HG03064 (cell line): ENCODE measurements around the gene POMT2.
"Not testable (repeated sequence)": the region's sequence is repeated elsewhere in the genome, so short reads cannot be mapped to it uniquely, and the experiment has no call there.

ENCODE experiments used
- ATAC-seq: cut with Tn5 transposase; IDR thresholded peaks from one replicate; pipeline ENCODE4 v1.9.1; 2021; ENCODE audit warnings: low read depth; ENCODE audit not compliant: unreplicated experiment

Gene POMT2, protein sequence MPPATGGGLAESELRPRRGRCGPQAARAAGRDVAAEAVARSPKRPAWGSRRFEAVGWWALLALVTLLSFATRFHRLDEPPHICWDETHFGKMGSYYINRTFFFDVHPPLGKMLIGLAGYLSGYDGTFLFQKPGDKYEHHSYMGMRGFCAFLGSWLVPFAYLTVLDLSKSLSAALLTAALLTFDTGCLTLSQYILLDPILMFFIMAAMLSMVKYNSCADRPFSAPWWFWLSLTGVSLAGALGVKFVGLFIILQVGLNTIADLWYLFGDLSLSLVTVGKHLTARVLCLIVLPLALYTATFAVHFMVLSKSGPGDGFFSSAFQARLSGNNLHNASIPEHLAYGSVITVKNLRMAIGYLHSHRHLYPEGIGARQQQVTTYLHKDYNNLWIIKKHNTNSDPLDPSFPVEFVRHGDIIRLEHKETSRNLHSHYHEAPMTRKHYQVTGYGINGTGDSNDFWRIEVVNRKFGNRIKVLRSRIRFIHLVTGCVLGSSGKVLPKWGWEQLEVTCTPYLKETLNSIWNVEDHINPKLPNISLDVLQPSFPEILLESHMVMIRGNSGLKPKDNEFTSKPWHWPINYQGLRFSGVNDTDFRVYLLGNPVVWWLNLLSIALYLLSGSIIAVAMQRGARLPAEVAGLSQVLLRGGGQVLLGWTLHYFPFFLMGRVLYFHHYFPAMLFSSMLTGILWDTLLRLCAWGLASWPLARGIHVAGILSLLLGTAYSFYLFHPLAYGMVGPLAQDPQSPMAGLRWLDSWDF

DNA sequence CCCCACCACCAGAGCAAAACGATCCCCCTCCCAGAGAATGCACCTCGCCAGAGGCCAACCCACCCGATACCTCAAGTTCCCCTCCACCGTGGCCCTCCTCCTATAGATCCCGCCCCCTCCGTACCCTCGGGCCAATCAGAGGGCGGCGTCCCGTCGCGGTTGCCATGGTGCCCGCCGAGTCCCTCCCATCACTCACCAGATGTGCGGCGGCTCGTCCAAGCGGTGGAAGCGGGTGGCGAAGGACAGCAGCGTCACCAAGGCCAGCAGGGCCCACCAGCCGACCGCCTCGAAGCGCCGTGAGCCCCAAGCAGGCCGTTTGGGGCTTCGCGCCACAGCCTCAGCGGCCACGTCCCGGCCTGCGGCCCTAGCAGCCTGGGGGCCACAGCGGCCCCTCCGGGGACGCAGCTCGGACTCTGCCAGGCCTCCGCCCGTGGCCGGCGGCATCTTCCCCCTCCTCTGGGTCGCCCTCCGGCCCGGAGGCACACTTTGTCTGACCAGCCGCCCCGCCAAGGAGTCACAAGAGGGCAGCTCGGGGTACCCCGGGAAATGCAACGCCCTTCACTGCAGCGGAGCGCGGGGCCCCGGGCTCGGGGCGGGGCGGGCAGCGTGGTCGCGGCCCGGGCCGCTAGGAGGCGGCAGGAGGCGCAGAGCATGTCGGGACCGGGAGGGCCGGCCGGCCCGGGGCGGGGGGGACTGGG is at the start of gene POMT2:
TSS of gene POMT2 (minus strand) at position 646 of the 698 bp plus-strand sequence. CDS start at position 444, 202 bp downstream.
- peak; percentile 70 for ATAC-seq

DNA sequence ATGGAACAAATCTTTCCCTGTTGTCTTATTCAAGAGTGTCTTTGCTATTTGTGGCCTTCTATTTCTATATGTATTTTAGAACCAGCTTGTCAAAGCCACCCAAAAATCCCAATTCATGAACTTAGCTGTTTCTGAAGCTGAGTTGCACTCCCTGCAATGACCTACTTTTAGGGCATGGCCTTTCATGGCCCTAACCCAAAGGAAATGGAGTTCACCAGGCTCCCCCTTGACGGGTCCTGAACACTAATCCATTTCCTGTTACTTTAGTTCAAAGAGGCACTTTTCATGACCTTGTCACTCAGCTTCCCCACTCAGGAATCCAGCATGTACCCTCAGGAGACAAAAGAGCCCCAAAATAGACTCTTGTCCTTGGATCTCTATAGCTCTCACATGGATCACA is 48.6 kb upstream of the POMT2 start:
- ATAC-seq: no peak

DNA sequence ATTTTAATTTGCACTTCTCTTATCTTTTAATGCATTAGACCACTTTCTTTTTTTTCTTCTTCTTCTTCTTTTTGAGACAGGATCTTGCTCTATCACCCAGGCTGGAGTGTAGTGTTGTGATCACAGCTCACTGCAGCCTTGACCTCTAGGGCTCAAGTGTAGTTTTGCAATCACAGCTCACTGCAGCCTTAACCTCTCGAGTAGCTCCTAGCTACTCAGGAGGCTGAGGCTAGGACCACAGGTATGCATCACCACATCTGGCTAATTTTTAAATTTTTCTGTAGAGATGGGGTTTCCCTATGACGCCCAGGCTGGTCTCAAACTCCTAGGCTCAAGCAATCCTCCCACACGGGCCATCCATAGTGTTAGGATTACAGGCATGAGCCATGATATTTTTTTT is 43.5 kb upstream of the POMT2 start:
- ATAC-seq: peak; percentile 51

DNA sequence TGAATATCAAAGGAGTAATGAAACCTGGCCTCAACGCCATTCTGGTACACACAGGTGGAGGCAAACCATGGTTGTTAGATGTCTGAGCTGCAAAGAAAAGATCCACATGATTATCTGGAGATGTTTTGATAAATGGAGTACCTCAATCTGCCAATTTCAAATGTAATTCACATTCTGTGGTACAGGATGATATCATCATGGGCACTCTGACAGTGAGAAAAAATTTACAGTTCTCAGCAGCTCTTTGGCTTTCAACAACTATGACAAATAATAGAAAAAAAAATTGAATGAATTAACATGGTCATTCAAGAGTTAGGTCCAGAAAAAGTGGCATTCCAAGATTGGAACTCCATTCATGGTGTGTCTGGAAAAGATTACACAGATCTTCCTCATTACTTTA is 38.9 kb upstream of the POMT2 start:
- no peak for ATAC-seq

DNA sequence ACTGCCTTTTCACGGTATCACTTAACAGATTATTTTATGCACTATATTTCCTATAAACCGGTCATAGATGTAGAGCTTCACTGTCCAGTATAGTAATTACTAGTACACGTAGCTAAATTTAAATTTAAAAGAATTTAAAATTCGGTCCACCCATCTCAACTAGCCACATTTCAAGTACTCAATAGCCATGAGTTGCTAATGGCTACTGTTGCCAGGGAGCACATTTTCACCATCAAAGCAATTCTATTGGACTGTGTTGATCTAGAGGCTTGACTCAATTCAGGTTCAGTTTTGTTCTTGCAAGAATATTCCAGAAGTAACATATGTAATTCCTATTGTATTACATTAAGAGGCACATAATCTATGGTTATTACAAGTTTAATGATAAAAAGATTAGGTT is 36.2 kb upstream of the POMT2 start:
- no peak for ATAC-seq

DNA sequence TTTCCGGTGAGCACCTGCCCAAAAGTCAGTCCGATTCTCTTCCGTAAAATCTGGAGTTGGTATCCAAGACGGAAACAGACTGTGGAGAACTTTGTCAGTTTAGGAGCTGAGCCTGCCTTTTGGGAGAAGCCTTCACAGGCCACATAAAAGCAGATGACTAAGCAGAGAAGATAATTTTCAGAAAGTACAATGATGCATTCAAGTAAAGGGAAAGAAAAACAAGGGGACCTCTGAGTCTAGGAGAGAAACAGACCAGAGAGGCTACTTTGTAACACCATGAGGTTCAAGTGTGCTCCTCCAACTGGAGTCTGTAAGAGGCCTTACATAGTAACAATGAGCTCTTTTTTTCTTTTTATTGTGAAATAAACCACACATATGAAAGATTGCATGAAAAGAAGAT is 35.1 kb upstream of the POMT2 start:
- no peak for ATAC-seq

DNA sequence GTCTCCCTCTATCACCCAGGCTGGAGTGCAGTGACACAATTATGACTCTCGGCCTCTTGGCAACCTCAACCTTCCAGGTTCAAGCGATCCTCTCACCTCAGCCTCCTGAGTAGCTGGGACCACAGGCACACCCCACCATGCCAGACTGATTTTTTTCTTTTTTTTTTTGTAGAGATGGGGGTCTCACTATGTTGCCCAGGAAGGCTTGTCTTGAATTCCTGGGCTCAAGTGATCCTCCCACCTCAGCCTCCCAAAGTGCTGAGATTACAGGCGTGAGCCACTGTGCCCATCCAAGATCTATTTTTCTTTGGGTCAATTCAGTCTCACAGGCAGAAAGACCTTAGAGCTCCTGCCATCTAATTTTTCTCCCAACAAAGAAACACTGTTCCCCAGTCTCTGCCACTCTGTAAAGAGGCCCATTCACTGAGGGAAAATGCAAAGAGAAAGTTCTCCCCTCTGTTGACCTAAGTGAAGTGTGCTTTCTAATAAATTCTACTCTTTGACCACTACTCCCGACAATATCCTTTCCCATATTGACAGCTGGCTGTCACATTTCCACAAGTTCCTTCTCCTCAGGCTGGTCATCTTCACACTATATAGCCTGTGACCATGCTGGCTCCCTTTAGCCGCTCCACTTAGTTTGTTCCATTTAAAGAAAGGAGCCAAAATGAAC is 32.9 kb upstream of the POMT2 start:
- no peak for ATAC-seq

DNA sequence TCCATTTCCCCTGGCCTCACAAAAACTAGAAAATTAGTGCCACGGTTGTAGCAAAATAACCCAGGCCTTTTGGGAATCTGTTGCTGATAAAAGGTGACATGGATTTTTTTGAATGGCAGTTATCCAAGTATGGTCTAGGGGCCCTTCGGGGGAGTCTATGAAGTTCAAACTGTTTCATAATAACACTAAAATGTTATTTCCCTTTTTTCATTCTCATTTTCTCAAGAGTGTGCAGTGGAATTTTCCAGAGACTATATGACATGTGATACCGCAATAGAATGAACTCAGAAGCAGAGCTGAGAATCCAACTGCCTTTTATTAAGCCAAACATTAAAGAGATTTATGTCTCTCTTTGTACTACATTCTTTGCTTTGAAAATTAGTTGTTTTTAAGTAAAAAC is 27.1 kb upstream of the POMT2 start:
- no peak for ATAC-seq

DNA sequence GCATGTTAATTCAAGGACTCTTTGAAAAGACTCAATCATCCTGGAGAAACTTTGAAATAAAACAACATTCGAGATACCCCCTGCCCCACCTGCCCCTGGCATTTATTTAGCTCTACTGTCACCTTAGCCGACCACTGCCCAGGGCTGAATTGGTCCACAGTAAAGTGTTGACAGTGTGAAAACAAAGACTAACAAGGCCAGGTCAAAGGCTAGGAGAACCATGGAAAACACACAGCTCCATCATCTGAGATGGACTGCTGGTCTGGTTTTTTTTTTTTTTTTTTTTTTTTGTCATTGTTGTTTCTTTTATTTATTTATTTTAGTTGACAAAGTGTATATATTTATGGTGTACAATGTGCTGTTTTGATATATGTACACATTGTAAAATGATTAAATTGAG is 25.8 kb upstream of the POMT2 start:
- ATAC-seq: no peak

DNA sequence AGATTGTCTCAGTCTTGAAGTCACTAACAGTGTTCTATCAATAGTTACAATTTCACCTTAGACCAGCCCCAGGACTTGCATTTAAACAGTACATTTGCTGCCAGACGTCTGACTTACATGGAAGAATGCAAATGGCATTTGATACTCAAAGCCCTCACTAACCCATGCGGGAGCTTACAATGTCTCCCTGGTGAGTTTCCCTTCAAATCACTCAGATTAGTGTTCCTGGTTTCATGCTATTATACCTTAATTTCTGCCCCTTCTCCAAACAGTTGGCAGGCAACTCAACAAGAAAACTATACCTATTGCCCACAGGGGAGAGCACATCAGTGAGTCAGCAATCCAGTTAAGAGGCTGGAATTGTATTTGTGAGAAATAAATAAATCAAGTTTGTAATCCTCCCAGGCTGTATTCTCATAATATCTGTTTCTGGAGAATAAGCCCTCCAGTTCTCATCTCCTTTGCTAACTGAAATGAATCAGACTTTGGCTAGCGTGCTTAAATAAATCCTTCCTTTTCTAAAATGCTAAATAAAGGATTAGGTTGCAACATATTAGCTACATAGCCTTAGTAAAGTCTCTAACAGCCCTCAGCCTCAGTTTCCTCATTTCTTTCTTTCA is 23.8 kb upstream of the POMT2 start:
- no peak for ATAC-seq

DNA sequence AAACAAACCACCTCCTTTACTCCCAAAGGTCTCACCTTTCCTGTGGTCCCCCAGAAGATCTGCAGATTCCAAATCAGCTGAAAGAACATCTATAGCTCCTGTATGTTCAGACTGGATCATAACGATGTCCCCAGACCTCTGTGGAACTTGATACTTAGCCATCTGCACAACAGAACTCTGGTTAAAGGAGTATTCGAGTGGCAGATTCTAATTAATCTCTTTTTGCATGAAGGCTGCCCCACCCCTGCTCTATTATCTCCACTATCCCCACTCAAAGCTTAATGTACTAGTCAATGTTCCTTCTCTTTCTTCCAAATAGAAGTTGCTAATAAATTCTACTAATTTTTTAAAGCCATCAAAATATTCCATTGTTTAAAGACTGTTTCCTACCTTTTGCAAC is 23.0 kb upstream of the POMT2 start:
- ATAC-seq: no peak

DNA sequence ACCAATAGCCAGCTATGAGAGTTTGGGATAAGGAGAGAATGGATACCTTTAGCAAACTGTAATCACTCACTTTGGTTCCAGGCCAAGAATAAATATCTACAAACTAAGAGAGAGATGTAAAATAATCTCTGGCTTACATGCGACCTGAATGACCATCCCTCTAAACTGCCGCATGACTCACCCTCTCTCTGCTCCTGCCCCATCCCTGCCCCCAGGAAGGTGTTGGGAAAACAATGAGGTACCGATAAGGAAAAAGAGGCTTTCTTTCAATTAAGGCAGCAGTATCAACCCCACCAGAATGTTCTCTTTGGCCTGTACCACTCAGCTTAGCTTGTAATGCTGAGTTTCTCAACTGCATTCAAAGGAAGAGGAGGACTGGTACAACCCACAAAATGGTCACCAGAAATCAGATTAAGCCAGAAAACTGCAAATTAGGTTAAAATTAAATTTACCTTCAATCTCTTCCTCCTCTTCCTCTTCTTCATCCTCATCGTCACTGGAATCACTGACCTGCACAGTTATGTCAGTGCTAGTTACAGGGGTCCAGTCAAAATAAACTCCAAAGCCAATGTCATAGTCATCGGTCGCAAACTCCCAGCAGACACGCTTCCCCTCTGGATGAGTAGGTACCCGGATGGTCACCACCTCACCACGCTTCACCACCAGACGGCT is 22.2 kb upstream of the POMT2 start:
- ATAC-seq: no peak

DNA sequence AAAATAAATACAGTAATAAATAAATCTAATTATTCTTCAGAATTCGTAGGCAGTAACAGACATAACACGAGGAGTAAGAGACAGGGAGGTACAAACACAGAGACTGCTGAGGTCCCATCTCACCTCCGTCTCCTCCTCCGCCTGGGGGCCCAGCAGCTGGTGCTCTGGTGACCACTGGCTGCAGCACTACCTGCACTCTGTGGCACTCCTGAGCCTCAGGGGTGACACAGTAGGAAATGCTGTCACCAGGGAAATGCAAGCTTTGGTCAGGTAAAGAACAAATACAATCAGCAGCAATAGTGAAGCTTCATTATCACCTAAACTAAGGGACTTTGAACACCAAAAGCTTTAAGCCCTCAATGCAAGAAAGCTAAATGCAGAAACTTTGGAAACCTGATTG is 19.7 kb upstream of the POMT2 start:
- no peak for ATAC-seq

DNA sequence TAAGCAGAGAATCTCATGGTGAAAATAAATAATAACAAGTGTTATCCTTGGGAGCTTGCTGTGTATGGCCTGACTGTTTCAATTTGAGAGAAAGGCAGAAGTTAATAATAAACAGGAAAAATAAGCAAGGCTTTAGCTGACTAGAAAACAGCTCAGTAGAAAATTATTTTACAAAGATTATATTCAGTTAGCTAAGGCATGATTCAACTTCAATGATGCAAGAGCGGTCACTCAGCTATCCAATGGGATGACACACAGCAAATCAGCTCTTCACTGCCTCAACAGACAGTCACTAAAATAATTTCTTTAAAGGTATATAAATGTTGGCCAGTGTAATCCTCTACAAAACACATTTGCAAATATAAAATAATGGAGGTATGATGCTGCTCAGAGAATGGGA is 18.7 kb upstream of the POMT2 start:
- no peak for ATAC-seq

DNA sequence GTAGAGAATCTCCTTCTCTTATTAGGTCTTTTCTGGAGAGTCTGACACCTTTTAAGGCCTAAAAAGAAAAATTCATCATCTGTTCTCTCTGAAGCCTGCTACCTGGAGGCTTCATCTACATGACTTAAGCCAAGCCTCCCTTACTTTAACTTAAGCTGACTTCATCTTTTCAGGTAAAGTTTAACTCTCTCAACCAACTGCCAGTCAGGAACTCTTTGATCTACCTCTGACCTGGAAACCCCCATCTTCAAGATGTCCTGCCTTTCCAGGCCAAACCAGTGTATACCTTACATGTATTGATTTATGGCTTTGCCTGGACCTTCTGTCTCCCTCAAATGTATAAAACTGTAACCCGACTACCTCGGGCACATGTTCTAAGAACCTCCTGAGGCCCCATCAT is 17.6 kb upstream of the POMT2 start:
- ATAC-seq: no peak

DNA sequence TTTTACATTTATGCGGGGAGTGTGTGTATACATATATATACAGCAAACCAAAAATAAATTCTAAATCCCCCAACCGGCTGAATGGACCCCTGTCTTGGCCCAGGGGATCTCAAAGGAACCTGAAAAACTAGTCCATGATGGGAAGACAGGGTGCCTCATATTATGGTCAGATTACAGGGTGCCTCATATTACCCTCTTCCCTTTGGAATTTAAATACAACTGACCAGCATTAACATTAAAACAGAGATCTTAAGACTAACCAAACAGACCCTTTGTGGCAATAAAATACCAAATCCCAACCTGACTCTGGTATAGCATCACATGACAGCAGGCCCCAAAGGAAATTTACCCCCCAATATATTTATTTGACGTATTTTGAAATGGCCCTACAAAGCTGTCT is 17.2 kb upstream of the POMT2 start:
- no peak for ATAC-seq

DNA sequence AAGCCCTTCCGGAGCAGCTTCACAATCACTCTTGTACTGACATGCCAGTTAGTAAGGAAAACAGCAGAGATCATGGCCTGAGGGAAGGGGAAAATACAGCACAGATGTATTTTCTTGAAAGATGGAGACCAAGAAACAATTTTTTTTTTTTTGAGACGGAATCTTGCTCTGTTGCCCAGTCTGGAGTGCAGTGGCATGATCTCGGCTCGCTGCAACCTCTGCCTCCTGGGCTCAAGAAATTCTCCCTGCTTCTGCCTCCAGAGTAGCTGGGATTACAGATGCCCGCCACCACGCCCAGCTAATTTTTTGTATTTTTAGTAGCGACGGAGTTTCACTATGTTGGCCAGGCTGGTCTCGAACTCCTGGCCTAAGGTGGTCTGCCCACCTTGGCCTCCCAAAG is 16.6 kb upstream of the POMT2 start:
- not testable (repeated sequence) for ATAC-seq

DNA sequence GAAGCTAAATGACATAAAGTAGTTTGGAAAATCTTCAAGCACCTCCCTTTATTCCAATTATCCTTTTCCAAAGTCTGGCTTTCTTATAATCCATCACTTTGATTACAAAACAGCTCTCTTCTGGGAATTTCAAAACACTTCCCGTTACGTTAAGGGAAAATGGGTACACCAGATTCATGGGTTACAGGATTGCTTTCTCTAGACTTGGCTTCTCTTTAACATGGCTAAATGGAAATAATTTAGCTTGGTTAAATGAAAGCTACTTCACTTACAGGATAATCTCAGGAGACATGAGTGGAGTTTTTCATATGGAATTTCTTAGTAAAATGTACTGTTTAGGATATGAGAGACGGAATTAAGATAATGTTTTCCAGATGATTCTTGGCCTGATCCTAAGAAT is 14.9 kb upstream of the POMT2 start:
- no peak for ATAC-seq

DNA sequence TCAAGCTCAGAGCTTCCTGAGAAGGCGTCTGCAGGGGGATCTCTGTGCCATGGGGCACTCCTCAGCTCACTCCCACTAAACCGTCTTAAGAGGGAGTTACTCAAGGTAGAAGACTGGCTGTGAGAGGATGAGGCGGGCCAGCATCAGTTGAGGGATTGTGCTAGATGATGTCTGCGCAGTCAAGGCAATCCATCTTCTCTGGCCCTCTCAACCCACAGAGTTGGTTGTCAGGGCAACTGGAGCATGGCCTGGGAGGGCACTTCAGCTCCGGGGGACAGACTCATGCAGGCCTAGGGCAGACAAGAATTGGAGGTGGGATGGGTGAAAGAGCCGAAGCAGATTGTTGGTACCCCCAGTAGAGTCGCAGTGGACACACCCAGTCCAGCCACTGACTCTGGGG is 9.2 kb upstream of the POMT2 start:
- ATAC-seq: no peak

DNA sequence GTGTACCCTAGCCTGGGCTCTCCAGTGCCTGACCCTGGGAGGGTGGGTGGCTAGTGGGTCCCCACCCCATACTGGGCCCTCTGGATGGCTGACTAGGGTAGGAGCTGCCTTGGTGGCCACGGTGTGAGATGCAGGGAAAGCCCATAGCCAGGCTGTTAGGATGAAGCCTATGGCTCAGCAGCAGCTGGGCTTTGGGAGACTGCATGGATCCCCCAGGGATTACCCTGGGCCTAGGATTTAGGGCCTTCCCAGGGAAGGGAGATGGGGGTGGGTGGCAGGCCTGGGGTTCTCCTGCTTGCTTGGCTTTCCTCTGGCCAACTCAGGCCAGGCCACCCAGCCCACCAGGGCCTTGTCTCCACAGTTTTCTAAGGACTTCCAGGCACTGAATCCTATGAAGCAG is 6.4 kb upstream of the POMT2 start:
- ATAC-seq: no peak
